ENCODE measurements around the gene VAMP5. TPM values are rescaled to one million over a fixed set of nuclear protein-coding genes. Genes with fewer than 3 reads are reported as not detected.
A peak's percentile ranks its signal among the peaks of the same experiment; 100 is the strongest.

VAMP5 gene
- total RNA-seq, 4 donors from 2014 or later = 37.6 to 56.5 (median 51.2) TPM

DNA sequence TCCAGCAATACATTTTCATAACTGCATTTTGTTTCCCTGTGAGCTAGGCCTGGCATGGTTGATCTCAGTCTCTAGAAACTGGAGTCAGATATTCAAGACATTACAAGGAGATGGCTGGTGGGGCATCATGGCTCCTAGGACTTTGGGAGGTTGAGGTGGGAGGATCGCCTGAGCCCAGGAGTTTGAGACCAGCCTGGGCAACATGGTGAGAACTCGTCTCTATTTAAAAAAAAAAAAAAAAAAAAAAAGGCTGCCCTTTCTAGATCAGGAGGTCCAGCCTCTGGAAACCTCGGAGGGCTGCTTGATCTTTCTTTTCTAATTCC lies 7.2 kb upstream of the VAMP5 start:
- 47 to 89% methylated on average over 2 of the region's 3 CpGs for WGBS, 2 donors (ENCODE audit: low coverage in 1 of 2)
- H3K36me3 ChIP-seq = no peaks in the 10 kb centered on the region
- H3K4me3 ChIP-seq = peak overlapping the region in 1 of 2 donors; percentile 38
- H3K9me3 ChIP-seq = no peaks in the 10 kb centered on the region
- peak overlapping the region in 2 of 4 donors; percentile 63 to 73 for H3K27ac ChIP-seq
- no peak for TF ChIP-seq POLR2AphosphoS5 (IDR thresholded peaks at IDR 0.05)
- no peaks in the 10 kb centered on the region for H3K27me3 ChIP-seq
- H3K4me1 ChIP-seq = peaks cover 0 to 44% (median 18%) of the 10 kb centered on the region in 3 donors
- no peak for ATAC-seq

DNA sequence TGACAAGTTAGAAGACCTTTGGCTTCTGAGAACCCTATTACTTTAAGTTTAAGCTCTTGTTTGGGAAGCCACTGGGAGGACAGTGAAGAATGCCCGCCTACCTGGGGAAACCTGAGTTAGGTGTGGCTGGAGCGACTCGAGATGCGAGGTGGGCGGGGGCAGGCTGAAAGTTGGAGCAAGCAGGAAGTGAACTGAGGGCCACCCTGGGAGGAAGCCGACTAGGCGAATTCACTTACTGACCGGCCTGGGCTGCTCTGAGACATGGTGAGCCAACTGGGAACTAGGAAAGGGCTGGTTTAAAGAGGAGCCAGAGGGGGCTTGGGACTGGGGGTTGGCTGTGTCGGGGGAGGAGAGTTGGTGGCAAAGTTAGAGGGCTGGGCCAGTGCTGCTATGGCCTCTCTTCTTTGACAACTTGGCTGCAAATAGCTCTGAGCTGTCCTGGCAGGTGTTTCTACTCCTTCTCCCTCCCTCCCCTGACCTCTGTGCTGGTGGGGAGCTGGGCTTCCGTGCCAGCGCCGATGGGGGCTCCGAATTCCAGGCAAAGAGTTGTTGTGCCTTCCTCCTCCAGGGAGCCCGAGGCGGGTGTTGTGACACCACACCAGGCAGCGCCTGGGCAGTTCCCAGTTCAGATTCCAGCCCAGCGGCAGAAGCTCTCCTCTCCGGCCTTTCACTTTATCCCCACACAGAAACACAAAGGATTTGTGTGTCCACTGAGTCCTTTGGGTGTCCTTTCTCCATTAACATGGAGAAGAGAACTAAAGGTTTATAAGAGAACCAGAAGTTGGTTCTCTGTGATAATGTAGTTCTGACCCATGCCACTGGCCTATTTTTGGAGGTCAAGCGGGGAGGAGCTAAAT lies 6.6 kb upstream of the VAMP5 start, which contains the start of gene VAMP8:
Gene VAMP8 (plus strand): TSS at position 201 of the 857 bp plus-strand sequence. CDS start 61 bp downstream, at position 262.
- Histone ChIP-seq H3K4me3 (peak within 1 kb of the TSS in 1 of 2 donors; percentile 38), H3K27ac (peak within 1 kb of the TSS in 3 of 4 donors; percentile 63 to 73 (median 67)), H3K27me3 (no peaks in the 10 kb centered on the region), H3K9me3 (no peaks in the 10 kb centered on the region), H3K4me1 (peaks cover 0 to 44% (median 18%) of the 10 kb centered on the region in 3 donors), H3K36me3 (no peaks in the 10 kb centered on the region)
- TF ChIP-seq, protein P1, sequence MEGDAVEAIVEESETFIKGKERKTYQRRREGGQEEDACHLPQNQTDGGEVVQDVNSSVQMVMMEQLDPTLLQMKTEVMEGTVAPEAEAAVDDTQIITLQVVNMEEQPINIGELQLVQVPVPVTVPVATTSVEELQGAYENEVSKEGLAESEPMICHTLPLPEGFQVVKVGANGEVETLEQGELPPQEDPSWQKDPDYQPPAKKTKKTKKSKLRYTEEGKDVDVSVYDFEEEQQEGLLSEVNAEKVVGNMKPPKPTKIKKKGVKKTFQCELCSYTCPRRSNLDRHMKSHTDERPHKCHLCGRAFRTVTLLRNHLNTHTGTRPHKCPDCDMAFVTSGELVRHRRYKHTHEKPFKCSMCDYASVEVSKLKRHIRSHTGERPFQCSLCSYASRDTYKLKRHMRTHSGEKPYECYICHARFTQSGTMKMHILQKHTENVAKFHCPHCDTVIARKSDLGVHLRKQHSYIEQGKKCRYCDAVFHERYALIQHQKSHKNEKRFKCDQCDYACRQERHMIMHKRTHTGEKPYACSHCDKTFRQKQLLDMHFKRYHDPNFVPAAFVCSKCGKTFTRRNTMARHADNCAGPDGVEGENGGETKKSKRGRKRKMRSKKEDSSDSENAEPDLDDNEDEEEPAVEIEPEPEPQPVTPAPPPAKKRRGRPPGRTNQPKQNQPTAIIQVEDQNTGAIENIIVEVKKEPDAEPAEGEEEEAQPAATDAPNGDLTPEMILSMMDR (IDR thresholded peaks at IDR 0.05) = no peak
- no peak for TF ChIP-seq POLR2A (IDR thresholded peaks at IDR 0.05)
- no peak for TF ChIP-seq EP300 (IDR thresholded peaks at IDR 0.05)
- no peak for TF ChIP-seq POLR2AphosphoS5 (IDR thresholded peaks at IDR 0.05)
- ATAC-seq = peak; percentile 53
- 46 to 59% methylated on average over 7 to 9 of the region's 19 CpGs for WGBS, 2 donors (ENCODE audit: low coverage in 1 of 2)

DNA sequence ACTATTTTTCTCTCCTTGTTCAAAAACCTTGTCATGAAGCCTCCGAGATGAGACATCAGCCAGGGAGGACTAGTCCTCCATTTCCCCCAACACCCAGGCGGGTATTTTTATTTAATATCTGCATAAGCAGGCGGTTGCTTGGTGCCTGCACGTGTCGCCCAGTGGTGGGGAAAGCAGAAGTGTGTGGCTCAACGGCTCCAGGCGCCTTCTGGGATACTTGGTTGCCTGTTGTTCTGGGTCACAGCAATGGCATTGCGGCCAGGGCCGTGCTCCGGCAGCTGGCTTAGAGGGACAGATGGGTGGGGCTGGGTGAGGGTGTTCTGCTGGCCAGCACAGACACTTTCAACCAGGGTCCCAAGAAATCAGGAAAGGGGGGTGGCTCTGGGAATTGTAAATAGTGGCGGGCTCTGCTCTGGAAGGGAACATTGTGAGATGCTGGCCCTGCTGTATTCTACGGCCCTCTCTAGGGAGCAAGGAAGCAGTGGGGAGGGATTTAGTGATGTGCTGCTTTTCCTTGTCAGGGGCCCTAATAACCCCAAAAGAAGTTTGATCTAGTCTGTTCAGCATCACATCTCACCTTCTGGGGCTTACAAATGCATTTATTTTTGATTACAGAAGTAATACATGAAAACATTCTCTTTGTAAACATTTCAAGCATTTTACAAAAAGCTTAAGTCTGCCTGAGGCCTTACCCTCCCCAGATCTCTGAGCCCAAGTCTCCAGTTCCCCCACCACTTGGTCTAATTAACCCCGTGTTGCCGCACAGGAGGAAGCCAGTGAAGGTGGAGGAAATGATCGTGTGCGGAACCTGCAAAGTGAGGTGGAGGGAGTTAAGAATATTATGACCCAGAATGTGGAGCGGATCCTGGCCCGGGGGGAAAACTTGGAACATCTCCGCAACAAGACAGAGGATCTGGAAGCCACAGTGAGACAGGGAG lies 5.7 kb upstream of the VAMP5 start:
- ATAC-seq = peak; percentile 66
- Histone ChIP-seq H3K27me3 (no peaks in the 10 kb centered on the region), H3K9me3 (no peaks in the 10 kb centered on the region), H3K27ac (peak overlapping the region in 3 of 4 donors; percentile 63 to 73 (median 67)), H3K36me3 (no peaks in the 10 kb centered on the region), H3K4me3 (peak overlapping the region in 1 of 2 donors; percentile 38), H3K4me1 (peaks cover 0 to 48% (median 19%) of the 10 kb centered on the region in 3 donors)
- 51 to 56% methylated on average over 4 to 6 of the region's 19 CpGs for WGBS, 2 donors (ENCODE audit: low coverage in 1 of 2)
- TF ChIP-seq, protein P1 (IDR thresholded peaks at IDR 0.05) = no peak
- TF ChIP-seq POLR2A (IDR thresholded peaks at IDR 0.05) (peak in 1 of 2 donors; percentile 11), EP300 (IDR thresholded peaks at IDR 0.05) (no peak), POLR2AphosphoS5 (IDR thresholded peaks at IDR 0.05) (peak; percentile 12)

DNA sequence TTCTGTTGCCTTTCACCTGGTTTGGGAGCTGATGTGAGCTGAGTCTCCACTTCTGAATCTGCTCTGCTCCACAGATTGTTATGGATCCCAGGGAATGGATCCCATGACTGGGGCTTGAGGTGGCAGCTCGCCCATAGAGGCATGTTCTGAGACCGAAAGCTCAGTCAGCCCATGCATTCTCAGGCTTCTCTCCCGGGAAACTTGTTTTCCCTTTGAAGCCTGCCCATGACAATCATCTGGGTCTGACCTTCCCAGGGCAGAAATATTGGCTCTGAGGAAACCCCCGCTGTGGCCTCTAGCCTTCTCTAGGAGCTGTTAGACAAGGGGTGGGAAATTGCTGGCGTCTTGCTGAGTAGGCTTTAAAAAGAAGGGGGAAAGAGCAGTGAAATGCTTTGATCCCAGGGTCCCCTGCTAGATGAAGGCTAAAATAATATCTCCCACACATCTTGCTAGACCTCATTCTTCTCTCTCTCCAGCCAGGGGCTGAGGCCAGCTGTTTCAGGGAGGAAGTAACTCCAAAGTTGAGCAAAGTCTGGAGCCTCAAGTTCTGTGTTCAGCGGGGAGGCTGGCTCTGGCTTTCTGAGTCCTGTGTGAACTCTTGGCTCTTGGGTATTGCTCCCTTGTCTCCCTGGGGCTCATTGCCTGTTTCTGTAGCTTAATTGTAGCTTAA lies 4.8 kb upstream of the VAMP5 start:
- ATAC-seq = no peak
- Histone ChIP-seq H3K4me1 (peaks cover 0 to 56% (median 24%) of the 10 kb centered on the region in 3 donors), H3K27me3 (no peaks in the 10 kb centered on the region), H3K4me3 (peak overlapping the region in 1 of 2 donors; percentile 38), H3K27ac (peak overlapping the region in 3 of 4 donors; percentile 63 to 73 (median 67)), H3K9me3 (no peaks in the 10 kb centered on the region), H3K36me3 (no peaks in the 10 kb centered on the region)
- 47 to 55% methylated on average over 4 of the region's 6 CpGs for WGBS, 2 donors (ENCODE audit: low coverage in 1 of 2)
- TF ChIP-seq POLR2AphosphoS5 (IDR thresholded peaks at IDR 0.05) = no peak
- TF ChIP-seq, protein P1 (IDR thresholded peaks at IDR 0.05) = no peak
- TF ChIP-seq EP300 (IDR thresholded peaks at IDR 0.05) = no peak
